NCI-H1436 treated with DMSO at 0.1 percent for 48 hours (cell line): ENCODE data around the gene DPCD.

Source experiments
- DNase-seq: peaks from one replicate; lab custom pipeline; 2025; lab: John Stamatoyannopoulos, UW

Gene DPCD

DNA sequence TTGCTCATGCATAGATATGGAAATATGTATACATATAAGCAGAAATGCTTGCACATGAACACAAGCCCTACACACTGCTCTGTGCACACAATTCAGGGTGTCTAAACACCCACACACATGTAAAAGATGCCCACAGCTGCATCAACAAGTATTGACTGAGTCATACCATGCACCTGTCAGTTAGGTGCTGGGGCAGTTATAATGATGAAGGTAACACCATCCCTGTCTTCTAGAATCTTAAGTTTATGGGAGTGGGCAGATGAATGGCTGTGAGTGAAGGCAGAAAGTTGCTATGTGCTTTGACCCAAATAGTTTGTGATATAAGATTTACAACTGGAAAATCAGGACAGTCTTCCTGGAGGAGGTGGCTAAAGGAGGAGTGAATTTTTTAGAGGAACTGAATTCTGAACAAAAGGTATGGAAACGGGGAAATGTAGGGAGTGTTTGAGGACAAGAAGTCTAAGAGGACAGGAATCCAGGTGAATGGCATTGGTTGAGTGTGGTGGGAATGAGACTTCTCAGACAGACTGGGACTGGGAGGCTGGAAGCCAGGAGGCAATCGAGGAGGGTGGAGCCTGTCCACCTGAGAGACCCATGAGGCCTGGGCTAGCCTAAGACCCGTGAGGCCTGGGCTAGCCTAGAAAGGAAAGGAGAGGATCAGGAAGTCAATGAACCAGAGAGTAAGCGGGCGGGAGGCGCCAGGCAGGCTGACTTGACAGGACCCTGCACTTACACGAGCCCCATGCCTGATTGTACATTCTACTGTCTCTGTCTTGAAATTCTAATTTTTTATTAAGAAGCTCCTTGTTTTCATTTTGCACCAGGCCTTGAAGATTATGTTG, 20.7 kb upstream of the DPCD start:
- no peak for DNase-seq

DNA sequence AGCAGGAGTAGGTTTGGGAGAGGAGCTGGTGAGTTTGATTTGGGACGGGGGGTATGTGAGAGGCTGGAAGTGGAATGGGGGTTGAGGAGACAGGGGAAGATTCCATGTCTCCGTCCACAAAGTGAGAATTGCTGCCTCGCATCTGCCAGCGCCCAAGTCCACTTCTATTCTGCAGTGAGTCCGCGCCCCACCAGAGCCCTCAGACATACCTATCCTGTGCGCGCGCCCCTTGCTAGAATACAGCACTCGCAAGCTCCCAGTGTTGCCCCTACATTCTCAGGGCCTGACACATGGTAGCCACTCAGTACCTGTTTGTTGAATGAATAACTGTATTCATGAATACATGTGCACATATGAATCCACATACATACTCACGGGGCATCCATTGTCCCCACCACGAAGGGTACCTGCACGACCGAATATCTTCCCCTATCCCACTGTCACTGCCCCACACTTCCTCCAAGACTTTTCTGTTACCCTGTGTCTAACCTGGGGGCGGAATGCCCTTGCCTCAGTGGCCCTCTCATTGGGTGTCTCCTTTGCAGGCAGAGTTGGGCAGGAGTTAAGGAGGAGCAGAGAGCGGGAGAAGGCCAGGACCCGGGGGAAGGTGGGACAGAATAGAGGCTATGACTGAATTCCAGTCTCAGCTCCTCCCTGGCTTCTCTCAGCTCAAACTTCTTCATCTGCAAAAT, 19.9 kb upstream of the DPCD start:
- no peak for DNase-seq

DNA sequence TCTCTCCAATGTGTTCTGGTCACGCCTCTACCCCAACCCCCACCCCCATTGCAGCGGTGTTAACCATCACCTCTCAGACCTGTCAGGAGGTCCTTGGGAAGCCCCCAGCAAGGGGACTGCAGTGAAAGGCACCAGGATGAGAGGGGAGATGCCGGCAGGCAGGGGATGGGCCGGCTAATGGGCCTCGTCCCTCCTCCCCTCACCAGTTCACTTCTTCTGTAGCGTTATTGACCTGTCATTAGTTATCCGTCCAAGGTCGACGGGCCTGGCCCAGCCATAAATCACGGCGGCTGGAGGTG, 18.8 kb upstream of the DPCD start:
- no peak for DNase-seq

DNA sequence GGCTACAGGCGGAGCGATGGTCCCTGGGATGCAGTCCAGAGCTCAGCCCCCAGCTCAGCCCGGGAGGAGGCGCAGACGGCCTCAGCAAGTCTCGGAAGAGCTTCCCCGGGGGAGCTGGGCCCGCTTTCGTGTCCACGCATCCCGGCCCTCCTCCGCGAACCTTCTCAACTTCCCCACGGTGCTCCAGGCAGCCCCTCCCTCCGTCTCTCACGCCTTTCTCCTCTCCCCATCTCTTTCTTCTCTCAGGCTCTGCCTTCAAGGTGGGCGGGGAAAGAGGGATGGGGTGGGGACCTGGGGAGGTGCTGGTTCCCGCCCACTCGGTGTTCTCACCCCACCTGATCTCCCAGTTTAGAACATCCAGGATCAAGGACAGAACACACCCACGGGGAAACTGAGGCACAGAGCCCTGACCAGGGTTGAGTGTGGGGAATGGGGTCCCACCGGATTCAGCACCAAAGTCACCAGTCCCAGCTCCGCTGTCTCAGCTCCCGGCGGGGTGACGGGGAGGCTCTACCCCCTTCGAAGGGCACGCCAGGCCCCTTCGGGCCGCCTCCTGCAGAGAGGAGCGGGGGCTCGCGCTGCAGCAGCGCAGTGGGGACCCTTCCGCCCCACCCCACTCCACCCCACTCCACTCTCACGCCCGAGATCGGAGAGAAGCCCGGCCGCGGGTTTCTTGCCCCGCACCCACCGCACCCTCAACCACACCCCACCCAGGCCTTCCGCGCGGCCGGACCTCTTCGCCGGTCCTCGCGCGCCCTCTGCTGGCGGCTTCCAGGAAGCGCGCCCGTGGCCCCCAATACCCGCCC, 18.3 kb upstream of the DPCD start:
- no peak for DNase-seq

DNA sequence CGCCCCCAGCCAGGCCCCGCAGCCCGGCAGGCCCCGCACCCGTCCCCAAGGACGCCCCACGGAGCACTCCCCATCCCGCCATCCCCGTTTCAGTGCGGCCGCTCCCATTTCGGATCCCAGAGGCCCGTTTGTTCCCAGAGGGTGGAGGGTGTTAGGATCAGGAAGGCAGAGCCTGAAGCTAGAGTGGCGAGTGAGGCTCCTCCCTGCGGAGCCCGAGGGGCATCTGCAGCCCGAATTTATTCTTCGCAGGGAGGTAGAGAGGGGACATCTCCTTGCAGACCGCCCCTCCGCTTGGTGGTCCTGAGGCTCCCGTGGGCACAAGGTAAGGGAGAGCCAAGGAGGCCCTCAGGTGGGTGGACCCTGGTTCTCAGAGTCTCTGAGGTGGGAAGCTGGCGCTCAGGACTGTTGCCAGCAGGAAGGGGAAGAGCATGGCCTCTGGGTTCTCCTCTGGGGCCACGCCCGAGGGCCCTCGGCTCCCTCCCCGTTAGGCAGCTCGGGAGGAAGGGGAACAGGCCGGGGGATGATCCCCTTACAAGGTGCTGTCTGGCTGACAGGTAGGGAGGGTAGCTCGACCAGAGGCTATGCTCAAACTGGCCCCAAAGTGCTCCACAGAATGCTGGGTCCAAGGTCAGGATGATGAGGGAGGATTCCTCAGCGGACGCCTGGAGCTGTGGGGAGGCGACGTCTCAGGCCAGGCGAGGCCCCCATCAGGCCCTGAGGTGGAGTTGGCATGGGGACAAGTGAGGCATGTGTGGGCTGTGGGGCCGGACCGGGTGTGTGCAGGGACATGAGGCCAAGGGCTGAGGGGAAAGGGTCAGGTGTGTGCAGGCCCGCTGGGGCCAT, 17.5 kb upstream of the DPCD start:
- no peak for DNase-seq

DNA sequence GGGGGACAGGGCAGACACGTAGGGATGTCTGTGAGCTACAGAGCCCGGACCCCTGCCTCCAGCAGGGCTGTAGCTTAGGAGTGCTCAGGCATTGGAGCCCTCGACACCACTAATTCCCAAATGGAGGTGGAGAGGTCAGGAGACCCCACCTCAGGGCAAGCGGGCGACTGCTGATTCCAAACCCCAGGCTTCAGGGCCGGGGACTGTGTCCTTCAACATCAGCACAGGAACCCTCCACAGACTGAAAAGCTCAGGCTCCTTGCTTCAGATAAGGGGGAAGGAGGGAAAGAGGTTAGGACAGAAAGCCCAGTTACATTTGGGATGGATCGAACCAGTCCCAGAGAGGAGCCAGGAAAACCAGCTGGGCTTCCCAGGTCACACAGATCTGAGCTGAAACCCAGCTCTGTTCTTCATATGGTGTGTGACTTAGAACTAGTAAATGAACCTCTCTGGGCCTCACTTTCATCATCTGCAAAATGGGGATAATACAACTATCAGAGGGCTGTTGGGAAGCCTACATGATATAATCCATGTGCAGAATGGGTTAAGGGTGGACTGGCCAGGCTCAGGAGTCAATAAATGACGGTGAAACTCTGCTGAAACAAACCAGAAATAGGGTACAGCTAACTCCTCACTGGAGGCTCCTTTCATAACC, 16.7 kb upstream of the DPCD start:
- no peak for DNase-seq

DNA sequence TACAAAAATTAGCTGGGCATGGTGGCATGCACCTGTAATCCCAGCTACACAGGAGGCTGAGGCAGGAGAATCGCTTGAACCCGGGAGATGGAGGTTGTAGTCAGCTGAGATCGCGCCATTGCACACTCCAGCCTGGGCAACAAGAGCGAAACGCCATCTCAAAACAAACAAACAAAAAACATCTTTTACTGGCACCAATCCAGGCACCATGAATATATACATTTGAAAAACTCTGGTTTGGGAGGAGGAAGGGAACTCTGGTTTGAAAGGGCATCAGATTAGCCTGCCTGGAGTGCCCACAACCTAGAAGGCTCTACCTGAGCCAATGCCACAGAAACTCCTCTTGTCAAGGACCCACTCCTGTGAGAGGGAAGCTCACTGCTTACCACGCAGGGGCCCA, 16.0 kb upstream of the DPCD start:
- DNase-seq: no peak

DNA sequence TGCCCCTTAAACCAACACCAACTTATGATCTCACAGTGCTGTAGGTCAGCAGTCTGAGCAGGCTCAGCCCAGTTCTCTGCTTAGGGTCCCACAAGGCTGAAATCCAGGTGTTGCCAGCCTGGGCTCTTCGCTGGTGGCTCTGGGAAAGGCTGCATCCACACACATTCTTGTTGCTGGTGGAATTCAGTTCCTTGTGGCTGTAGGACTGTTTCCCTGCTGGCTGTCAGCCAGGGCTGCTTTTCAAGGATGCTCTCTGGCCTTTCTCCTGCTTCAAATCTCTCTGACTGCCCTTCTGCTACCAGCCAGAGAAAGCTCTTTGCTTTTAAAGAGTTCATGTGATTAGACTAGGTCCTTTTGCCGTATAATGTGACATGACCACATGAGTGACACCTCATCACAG, 15.3 kb upstream of the DPCD start:
- no peak for DNase-seq

DNA sequence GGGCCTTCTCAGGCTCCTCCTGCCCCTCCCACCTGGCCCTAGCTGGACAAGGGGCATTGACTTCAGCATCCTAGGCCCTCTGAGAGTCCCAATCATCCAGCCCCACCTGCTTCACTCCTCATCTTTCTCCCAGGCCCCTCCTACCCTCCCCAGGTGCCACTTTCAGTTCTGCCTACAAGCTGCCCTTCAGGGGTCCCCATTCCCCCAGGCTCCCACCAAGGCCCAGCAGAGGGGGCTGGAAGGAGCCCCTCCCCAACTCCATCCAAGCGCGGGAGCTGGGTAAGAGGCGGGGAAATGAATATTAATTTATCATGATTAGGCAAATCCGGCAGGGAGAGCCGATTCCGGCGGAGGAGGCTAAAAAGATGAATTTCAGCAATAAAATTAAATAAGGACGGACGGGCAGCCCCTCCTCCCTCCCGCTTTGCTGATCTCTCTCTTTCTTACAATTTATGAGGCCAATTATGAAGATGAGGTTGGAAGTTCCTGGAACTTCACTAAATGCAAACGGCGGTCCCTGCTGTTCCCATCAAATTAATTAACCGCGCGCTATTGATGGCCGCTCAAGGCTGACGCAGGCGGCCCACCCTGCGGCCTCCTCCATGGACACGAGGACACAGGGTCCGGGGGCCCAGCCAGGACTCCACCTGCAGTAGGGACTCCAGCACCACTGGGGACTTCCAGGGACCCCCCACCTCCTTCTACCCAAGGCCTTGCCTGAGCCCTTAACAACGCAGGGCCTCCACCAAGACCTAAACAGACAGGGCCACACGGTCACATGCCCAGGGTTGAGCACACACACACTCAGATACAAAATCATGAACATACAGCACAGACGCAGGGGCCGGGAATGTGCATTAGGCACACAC, 14.0 kb upstream of the DPCD start:
- DNase-seq: no peak

DNA sequence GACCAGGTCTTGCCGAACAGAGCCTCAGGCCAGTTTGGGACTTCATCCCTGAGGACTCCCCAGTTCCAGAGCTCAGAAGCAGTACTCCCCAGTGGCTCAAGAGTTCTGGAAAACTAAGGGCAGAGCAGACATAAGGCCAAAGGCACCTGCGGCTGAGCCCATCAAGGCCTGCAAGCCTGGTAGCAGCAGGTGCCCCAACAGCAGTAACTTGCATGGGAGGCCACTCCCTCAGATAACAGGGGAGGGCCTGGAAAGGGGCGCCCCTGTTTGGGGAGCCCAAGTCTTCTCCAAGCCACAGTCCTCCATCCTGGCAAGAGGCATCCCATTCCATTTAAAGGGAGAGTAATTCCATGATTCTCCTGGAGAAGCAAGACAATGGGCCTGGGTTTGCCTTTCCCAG, 13.0 kb upstream of the DPCD start:
- DNase-seq: no peak

DNA sequence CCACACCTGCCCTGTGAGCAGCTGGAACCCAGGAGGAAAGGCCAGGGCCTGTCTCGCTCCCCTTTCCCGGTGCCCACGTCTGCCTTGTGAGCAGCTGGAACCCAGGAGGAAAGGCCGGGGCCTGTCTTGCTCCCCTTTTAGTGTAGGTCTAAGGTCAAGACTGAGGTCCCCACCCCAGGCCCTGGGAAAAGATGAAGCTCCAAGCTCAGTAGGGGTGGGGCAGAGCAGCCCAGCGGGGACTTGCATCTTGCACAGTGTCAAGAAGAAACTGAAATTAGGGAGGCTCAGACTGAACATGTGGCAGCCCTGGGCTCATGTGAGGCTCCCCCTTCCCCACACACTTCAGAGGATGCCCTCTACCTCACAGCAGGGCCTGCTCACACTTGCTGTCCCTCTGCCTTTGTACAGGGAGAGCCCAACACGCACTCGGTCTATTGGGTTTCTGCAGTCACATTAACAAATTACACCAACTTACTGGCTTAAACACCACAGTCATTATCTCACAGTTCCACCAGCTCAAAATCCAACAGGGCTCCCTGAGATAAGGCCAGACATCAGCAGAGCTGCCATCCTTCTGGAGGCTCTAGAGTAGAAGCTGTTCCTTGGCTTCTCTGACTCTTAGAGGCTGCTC, 12.4 kb upstream of the DPCD start:
- no peak for DNase-seq

DNA sequence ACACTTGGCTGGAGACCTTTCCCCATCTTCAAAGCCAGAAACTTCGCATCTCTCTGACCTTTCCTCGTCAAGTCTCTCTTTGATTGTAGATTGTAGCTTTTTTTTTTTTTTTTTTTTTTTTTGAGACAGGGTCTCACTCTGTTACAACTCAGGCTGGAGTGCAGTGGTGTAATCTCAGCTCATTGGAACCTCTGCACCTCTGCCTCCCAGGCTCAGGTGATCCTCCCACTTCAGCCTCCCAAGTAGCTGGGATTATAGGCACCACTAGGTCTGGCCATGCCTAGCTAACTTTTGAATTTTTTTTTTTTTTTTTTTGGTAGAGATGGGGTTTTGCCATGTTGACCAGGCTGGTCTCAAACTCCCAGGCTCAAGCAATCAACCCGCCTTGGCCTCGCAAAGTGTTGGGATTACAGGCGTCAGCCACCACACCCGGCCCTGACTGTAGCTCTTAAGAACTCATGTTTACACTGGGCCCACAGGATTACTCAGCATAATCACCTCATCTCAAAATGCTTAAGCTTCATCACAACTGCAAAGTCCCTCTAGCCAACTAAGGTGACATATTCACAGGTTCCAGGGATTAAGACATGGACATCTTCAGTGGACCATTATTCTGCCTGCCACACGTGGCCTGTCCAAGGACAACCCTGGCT, 11.8 kb upstream of the DPCD start:
- DNase-seq: no peak

DNA sequence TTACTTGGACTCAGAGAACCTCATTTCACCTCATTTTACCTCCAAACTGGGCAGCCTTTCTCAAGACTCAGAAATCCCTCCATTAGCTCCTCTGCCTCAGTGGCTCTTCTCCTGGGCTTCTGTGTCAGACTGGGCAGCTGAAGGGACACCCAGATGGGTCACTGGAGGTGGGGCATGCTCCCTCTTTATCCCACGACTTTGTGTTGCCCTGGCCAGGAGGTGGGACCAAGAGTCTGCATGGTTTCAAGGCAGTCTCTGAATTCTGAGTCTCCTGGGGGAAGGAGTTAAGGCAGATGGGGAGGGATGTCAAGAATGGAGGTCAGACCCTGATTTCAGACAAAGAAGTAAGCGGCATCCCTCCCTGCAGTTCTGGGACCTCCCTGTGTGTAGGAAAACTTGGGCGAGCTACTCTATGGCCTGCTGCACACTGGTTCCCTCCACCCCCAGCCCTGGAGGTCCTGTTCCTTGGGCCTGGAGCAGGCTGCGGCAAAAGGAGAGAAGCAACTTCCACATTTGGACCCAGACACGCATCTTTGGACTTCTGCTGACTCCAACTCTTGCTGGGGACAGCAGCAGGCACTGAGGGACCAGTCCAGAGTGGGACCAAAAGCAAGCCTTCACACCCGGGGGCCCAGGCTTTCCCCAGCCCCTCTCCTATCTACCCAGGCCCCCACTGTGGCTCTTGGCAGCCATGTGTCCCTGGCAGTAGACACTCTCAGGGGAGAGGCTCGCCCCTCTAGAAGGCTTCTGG, 10.8 kb upstream of the DPCD start:
- no peak for DNase-seq

DNA sequence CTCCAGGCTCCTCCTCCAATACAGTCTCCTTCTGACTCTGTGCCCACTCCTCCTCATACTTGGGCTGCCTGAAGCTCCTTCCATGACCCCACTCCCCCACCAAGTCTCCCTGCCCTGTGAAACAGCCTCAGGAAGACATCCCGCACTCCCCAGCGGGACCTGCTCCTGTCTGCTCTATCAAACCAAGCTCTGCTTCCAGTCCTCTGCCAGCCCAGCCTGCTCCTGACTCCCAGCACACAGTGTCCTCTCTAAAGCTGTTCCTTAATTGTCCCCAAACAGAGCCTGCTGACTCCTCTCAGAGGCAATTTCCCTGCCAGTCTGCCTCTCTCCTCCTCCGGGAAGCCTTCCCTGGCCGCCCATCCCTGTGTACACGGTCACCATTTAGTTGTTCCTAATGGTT, 9.9 kb upstream of the DPCD start:
- DNase-seq: no peak

DNA sequence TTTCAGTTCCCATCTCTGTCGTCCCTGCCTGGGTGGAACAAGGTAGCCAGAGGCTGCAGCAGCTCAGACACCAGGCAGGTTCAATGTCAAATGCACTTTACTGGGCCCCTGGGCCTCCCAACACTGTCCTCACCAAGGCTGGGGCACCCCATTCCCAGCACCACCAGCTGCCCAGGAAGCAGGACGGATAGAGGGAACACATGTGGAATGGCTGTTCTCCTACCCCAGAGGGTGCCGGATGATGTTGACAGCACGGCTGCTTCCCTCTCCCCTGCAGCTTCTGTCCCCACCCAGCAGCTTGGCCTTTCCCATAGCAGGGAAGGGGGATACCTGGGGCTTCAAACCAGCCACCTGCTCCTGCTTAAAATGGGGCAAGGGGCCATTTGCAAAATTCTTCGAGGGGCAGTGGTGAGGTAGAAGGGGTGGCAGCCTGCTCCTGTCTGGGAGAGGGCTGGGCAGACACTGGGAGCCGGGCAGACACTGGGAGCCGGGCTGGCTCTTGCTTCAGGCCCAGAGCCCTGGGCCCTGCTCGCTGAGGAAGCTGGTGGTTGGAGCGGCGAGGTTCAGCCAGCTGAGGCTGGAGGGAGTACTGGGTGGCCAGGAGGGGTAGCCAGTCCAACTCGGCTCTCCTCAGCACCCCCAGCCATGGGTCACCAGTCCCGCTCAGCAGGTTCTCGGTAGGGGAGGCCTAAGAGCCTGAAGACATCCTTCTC, 9.2 kb upstream of the DPCD start:
- no peak for DNase-seq

DNA sequence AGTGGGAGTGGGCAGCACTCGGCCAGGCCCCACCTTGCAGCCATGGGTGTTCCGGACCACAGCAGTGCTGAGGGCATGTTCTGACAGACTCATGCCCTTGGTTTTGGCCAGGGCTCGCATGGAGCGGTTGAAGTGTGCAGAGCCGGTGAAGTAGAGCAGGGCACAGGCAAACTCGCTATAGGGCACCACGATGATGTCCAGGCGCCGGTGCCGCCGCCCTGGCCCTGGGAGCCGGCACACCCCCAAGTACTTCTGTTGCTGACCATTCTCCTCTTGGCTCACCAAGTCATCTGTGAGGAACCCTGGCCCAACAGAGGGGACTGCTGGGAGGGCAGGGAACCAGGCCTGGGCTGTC, 8.6 kb upstream of the DPCD start:
- DNase-seq: no peak

DNA sequence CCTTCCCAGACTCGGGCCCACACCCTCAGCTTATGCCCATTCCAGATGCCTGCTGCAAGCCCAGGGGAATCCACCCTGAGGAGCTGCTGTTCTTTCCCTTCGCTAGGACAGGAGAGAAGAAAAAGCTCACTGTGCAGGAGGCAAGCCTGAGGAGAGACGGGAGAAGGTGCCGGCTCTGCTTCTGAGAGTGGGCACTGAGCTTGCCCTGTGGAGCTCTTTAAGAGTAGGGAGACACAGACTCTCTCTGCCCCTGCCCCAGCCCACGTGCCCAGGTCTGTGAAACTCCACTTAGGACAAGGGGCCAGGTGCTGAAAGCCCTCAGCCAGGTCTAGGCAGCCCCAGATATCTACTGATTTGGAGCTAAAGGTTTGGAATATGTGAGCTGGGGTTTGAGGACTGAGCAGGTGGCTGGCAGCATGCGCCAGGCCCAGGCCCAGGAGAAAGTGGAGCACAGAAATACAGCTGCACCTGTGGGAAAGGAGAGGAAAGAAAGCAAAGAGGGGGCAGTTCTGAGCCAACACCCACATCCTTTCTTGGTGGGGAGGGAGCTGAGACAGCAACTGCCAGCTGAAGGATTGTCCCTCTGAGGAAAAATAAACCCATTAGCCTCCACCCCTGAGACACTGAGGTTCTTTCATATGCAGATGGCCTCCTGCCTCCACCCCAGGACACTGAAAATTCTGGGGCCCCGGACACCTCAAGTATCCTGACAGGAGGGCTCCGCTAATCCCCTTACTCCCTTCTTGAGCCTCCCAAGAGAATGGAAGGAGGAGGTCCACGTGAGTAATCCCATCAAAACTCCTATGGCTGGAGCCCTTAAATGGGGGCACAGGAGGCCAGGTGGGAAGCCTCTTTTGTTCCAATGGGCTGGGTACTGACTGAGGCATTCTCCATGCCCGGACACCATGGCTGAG, 7.4 kb upstream of the DPCD start:
- no peak for DNase-seq
